Stimulated activated CD8-positive, alpha-beta memory T cell treated with anti-CD3 and anti-CD28 coated beads, Interleukin-7, amount 100 ng/mL, for 4 hours (primary cell): ENCODE data around the gene PSMC3.

Experiments used
- DNase-seq, 2 donors: peaks; one replicate each; pipeline ENCODE4 v3.0.0-alpha.2; 2020; ENCODE audit warnings: low read depth in 2 of 2

The PSMC3 gene

GRCh38 chr11:47375546-47376085 is 50.6 kb downstream of the PSMC3 start:
- no peak for DNase-seq

GRCh38 chr11:47375020-47375419 is 51.2 kb downstream of the PSMC3 start:
- DNase-seq: no peak

GRCh38 chr11:47374720-47375019 is 51.6 kb downstream of the PSMC3 start:
- DNase-seq: no peak

- DNase-seq: peak; percentile 67 to 70
Observed at GRCh38 chr11:47373876-47374719, 52.1 kb downstream of the PSMC3 start.

GRCh38 chr11:47372422-47372821 is 53.8 kb downstream of the PSMC3 start:
- DNase-seq: no peak

GRCh38 chr11:47369676-47370075 is 56.6 kb downstream of the PSMC3 start:
- no peak for DNase-seq
